ENCODE measurements around the gene TMTC2. TPM values are rescaled to one million over a fixed set of nuclear protein-coding genes. Genes with fewer than 3 reads are reported as not detected.

TMTC2 gene
- total RNA-seq, 1 donor from 2014 or later: 99.3 TPM

- no peak for TF ChIP-seq CTCF (IDR thresholded peaks at IDR 0.05; ENCODE audit: partially characterized antibody, unreplicated experiment)
- H3K4me1 Mint-ChIP-seq (ENCODE audit: low read depth, unreplicated experiment): peaks cover 61% of the 10 kb centered on the region
- H3K27me3 Mint-ChIP-seq (ENCODE audit: unreplicated experiment): peaks cover 7% of the 10 kb centered on the region
- H3K9me3 Mint-ChIP-seq (ENCODE audit: unreplicated experiment): peaks cover 1% of the 10 kb centered on the region
- H3K36me3 Mint-ChIP-seq (ENCODE audit: unreplicated experiment): no peaks in the 10 kb centered on the region
- H3K27ac Mint-ChIP-seq (ENCODE audit: unreplicated experiment): peak overlapping the region; percentile 91
- peak overlapping the region; percentile 37 for H3K4me3 Mint-ChIP-seq (ENCODE audit: unreplicated experiment)
- DNase-seq: no peak
Observed at GRCh38 chr12:82968631-82969367, 282.1 kb downstream of the TMTC2 start.

GRCh38 chr12:82970614-82971013, 283.9 kb downstream of the TMTC2 start:
- Mint-ChIP-seq H3K9me3 (ENCODE audit: unreplicated experiment) (no peaks in the 10 kb centered on the region), H3K4me1 (ENCODE audit: low read depth, unreplicated experiment) (peaks cover 51% of the 10 kb centered on the region), H3K27ac (ENCODE audit: unreplicated experiment) (peak overlapping the region; percentile 74)

GRCh38 chr12:82971584-82971983, 284.9 kb downstream of the TMTC2 start:
- H3K27ac Mint-ChIP-seq (ENCODE audit: unreplicated experiment): peak overlapping the region; percentile 80
- no peak for DNase-seq
- no peak overlapping the region for H3K4me3 Mint-ChIP-seq (ENCODE audit: unreplicated experiment)
- H3K4me1 Mint-ChIP-seq (ENCODE audit: low read depth, unreplicated experiment): peaks cover 45% of the 10 kb centered on the region
- no peak for TF ChIP-seq CTCF (IDR thresholded peaks at IDR 0.05; ENCODE audit: partially characterized antibody, unreplicated experiment)
- no peaks in the 10 kb centered on the region for H3K36me3 Mint-ChIP-seq (ENCODE audit: unreplicated experiment)
- H3K9me3 Mint-ChIP-seq (ENCODE audit: unreplicated experiment): no peaks in the 10 kb centered on the region
- peaks cover 7% of the 10 kb centered on the region for H3K27me3 Mint-ChIP-seq (ENCODE audit: unreplicated experiment)

More at GRCh38 chr12:82970614-82971013, 283.9 kb downstream of the TMTC2 start:
- Mint-ChIP-seq H3K4me3 (ENCODE audit: unreplicated experiment) (peak overlapping the region; percentile 36), H3K36me3 (ENCODE audit: unreplicated experiment) (no peaks in the 10 kb centered on the region), H3K27me3 (ENCODE audit: unreplicated experiment) (peaks cover 7% of the 10 kb centered on the region)
- DNase-seq: no peak
- no peak for TF ChIP-seq CTCF (IDR thresholded peaks at IDR 0.05; ENCODE audit: partially characterized antibody, unreplicated experiment)

- H3K27me3 Mint-ChIP-seq (ENCODE audit: unreplicated experiment): peaks cover 7% of the 10 kb centered on the region
- peak overlapping the region; percentile 36 for H3K4me3 Mint-ChIP-seq (ENCODE audit: unreplicated experiment)
- peak overlapping the region; percentile 79 for H3K27ac Mint-ChIP-seq (ENCODE audit: unreplicated experiment)
- H3K4me1 Mint-ChIP-seq (ENCODE audit: low read depth, unreplicated experiment): peaks cover 40% of the 10 kb centered on the region
- H3K36me3 Mint-ChIP-seq (ENCODE audit: unreplicated experiment): no peaks in the 10 kb centered on the region
- H3K9me3 Mint-ChIP-seq (ENCODE audit: unreplicated experiment): no peaks in the 10 kb centered on the region
- TF ChIP-seq CTCF (IDR thresholded peaks at IDR 0.05; ENCODE audit: partially characterized antibody, unreplicated experiment): no peak
- no peak for DNase-seq
Observed at GRCh38 chr12:82972624-82973023, 285.9 kb downstream of the TMTC2 start.

- no peak for TF ChIP-seq CTCF (IDR thresholded peaks at IDR 0.05; ENCODE audit: partially characterized antibody, unreplicated experiment)
- no peak overlapping the region for H3K27ac Mint-ChIP-seq (ENCODE audit: unreplicated experiment)
- H3K4me3 Mint-ChIP-seq (ENCODE audit: unreplicated experiment): no peak overlapping the region
- H3K27me3 Mint-ChIP-seq (ENCODE audit: unreplicated experiment): peaks cover 5% of the 10 kb centered on the region
- H3K36me3 Mint-ChIP-seq (ENCODE audit: unreplicated experiment): no peaks in the 10 kb centered on the region
- no peaks in the 10 kb centered on the region for H3K9me3 Mint-ChIP-seq (ENCODE audit: unreplicated experiment)
- no peak for DNase-seq
- peaks cover 34% of the 10 kb centered on the region for H3K4me1 Mint-ChIP-seq (ENCODE audit: low read depth, unreplicated experiment)
Observed at GRCh38 chr12:82973592-82973991, 286.9 kb downstream of the TMTC2 start.

Data from glutamatergic neuron (in vitro differentiated cells).